Activated T-helper 1 cell treated with anti-CD3 and anti-CD28 coated beads, Interleukin-12 subunit alpha, Interleukin-12 subunit beta, Interleukin-2, Interleukin-4 antibody, amounts not matched to agents 30 ng/mL and 10 ng/mL and 1 ng/mL, durations not matched to agents 14 hours and 24 hours and 36 hours (primary cell): Measurements from ENCODE around the gene NKD2. TPM values are rescaled to one million over a fixed set of nuclear protein-coding genes. Genes with fewer than 3 reads are reported as not detected.

Experiments
- DNase-seq: peaks from one replicate; pipeline ENCODE4 v3.0.0; 2021; ENCODE audit warnings: low spot score
- H3K27ac Mint-ChIP-seq: one replicate; pipeline ENCODE4 v1.8.0; 2021; ENCODE audit warnings: mild to moderate bottlenecking, mixed read lengths
- H3K27me3 Mint-ChIP-seq: one replicate; pipeline ENCODE4 v1.8.0; 2022; ENCODE audit warnings: mild to moderate bottlenecking, moderate library complexity, mixed read lengths; ENCODE audit not compliant: insufficient read depth
- H3K36me3 Mint-ChIP-seq: one replicate; pipeline ENCODE4 v1.8.0; 2021; ENCODE audit warnings: low read depth, mixed read lengths
- H3K4me1 Mint-ChIP-seq: one replicate; pipeline ENCODE4 v1.8.0; 2021; ENCODE audit warnings: low read depth, mixed read lengths
- H3K4me3 Mint-ChIP-seq: one replicate; pipeline ENCODE4 v1.8.0; 2021; ENCODE audit warnings: mild to moderate bottlenecking, moderate library complexity, mixed read lengths
- H3K9me3 Mint-ChIP-seq: one replicate; pipeline ENCODE4 v1.8.0; 2021; ENCODE audit warnings: mixed read lengths
- intact Hi-C: fragments of 100-400 bp; cut with micrococcal nuclease; formaldehyde crosslinking; loops from one replicate; pipeline ENCODE4 v1.15.1; 2024
- total RNA-seq: library from RNA; stranded (reverse); gene quantifications from 2 replicates; pipeline ENCODE4 v1.2.3, GENCODE V29; 2022

The NKD2 gene
- total RNA-seq, 1 donor from 2014 or later: 2.9 TPM

DNA sequence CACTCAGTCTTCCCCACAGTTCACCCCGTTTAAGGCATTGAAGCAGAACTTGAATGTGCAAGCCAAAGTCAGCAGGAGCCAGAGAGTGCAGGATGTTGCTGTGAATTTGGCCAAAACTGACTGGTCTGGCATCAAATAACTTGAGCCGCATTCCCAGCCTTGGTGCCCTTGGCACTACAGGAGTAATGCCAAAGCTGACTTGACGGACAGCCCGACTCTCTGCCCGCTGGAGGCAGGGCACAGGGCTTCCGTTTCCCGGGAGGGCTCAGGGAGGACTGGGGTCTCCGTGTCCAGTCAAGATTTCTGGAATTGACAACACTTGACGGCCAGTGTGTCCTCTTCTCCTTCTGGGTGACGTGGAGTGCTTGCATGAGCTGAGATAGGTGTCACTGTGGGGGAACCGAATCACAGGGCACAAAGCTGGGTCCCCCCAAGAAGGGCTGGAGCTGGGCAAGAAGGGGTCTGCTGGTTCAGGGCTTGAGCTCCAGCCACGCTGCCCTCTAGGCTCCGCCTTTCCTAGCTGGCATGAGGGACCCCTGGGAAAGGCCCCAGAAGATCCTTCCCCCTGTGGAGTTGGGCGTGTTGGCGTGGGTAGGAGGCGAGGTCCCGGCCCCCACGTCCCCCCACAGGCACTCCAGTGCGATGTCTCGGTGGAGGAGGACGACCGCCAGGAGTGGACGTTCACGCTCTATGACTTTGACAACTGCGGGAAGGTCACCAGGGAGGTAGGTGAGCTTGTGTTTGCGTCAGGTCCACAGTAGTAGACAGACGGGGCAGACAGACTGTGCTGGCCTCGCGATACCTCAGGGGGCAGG lies 25.2 kb downstream of the NKD2 start:
- intact Hi-C loops: no loop called here
- Mint-ChIP-seq H3K36me3 (no peaks in the 10 kb centered on the region), H3K4me3 (no peak overlapping the region), H3K4me1 (no peaks in the 10 kb centered on the region), H3K9me3 (no peaks in the 10 kb centered on the region), H3K27me3 (no peaks in the 10 kb centered on the region), H3K27ac (no peak overlapping the region)
- no peak for DNase-seq

DNA sequence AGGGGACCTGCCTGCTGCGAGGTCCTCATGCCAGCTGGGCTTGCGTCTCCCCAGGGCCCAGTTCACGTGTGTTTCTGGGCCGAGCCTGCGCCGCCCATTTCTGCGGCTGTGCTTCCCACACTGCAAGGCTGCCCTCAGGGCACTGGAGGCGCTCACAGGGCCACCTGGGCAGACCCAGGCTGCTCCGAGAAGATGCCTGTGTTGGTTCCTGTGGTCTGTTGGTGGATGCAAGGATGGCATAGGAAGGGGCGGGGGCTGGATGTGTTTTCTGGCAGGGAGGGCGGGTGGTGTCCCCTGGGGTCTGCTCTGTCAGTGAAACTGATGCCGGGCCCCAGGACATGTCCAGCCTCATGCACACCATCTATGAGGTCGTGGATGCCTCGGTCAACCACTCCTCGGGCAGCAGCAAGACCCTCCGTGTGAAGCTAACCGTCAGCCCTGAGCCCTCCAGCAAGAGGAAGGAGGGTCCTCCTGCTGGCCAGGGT lies 25.9 kb downstream of the NKD2 start:
- Mint-ChIP-seq H3K4me1 (no peaks in the 10 kb centered on the region), H3K9me3 (no peaks in the 10 kb centered on the region), H3K36me3 (no peaks in the 10 kb centered on the region), H3K27me3 (no peaks in the 10 kb centered on the region), H3K27ac (no peak overlapping the region), H3K4me3 (no peak overlapping the region)
- intact Hi-C loops: no loop called here
- no peak for DNase-seq

DNA sequence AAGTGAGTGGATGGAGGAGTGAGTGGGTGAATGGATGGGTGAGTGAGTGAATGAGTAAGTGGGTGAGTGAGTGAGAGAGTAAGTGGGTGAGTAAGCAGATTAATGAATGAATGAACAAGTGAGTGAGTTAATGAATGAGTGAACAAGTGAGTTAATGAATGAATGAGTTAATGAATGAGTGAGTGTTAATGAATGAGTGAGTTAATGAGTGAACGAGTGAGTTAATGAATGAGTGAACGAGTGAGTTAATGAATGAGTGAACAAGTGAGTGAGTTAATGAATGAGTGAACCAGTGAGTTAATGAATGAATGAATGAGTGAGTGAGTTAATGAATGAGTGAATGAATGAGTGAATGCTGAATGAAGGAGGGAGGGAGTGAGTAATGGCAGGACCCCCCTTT lies 26.4 kb downstream of the NKD2 start:
- Mint-ChIP-seq H3K9me3 (no peaks in the 10 kb centered on the region), H3K4me1 (no peaks in the 10 kb centered on the region), H3K36me3 (no peaks in the 10 kb centered on the region), H3K4me3 (no peak overlapping the region), H3K27ac (no peak overlapping the region), H3K27me3 (no peaks in the 10 kb centered on the region)
- DNase-seq: no peak
- intact Hi-C loops: no loop called here

DNA sequence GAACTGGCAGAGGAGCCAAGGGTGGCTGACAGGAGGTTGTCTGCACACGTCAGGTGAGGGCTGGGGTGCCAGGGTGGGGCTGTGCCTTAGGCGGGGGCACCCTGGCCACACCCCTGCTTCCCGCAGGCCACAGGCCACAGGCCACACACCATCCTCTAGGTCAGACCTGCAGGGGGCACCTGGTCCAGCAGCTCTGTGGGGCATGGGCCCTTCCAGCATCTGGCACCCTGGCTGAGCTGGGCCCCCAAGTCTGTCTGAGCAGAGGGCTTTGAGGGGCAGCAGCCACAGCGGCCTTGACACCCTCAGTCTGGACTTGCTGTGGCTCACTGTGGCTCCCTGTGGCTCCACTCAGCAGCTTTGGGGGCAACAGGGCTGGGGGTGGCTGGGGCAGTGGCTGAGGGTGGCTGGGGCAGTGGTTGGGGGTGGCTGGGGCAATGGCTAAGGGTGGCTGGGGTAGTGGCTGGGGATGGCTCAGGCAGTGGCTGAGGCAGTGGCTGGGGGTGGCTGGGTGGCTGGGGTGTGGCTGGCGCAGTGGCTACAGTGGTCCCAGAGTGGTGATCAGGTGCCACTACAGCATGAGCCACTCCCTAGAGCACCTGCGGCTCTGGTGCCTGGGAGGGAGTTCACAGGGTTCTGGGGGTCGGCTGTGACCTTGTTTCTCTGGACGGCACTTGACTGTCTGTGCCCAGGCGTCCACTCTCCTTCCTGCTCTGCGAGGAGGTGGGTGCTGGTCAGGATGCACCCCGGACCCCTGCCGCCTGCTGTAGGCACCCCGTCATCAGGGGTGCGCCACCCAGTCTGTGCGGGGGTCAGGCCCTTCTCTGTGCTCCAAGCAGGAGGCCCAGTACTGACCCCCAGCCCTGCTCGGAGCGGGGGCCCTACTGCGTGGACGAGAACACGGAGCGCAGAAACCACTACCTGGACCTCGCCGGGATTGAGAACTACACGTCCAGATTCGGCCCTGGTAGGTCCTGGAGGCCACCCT lies 27.1 kb downstream of the NKD2 start:
- Mint-ChIP-seq H3K27ac (no peak overlapping the region), H3K4me1 (no peaks in the 10 kb centered on the region), H3K27me3 (no peaks in the 10 kb centered on the region), H3K9me3 (peaks cover 4% of the 10 kb centered on the region), H3K36me3 (no peaks in the 10 kb centered on the region), H3K4me3 (no peak overlapping the region)
- intact Hi-C loops: no loop called here
- no peak for DNase-seq

DNA sequence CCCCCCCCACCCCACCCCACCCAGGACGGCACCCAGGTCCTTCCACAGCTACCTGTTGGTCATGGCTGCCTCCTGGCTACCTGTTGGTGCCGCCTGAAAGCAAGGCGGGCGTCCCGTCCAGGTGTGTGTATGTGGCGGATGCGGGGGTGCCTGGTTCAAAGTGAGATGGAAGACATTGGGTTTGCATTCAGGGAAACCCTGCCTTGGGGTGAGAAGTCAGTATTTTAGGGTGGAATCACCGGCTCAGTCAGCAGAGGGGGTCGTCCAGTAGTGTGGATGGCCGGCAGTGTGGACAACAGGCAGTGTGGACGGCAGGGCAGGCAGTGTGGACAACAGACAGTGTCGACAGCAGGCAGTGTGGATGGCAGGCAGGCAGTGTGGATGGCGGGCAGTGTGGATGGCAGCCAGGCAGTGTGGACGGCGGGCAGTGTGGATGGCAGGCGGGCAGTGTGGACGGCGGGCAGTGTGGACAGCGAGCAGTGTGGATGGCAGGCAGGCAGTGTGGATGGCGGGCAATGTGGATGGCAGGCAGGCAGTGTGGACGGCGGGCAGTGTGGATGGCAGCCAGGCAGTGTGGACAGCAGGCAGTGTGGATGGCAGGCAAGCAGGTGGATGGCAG lies 28.0 kb downstream of the NKD2 start:
- intact Hi-C loops: no loop called here
- Mint-ChIP-seq H3K27me3 (no peaks in the 10 kb centered on the region), H3K27ac (no peak overlapping the region), H3K36me3 (peaks cover 5% of the 10 kb centered on the region), H3K4me3 (no peak overlapping the region), H3K9me3 (peaks cover 13% of the 10 kb centered on the region), H3K4me1 (no peaks in the 10 kb centered on the region)
- DNase-seq: no peak

DNA sequence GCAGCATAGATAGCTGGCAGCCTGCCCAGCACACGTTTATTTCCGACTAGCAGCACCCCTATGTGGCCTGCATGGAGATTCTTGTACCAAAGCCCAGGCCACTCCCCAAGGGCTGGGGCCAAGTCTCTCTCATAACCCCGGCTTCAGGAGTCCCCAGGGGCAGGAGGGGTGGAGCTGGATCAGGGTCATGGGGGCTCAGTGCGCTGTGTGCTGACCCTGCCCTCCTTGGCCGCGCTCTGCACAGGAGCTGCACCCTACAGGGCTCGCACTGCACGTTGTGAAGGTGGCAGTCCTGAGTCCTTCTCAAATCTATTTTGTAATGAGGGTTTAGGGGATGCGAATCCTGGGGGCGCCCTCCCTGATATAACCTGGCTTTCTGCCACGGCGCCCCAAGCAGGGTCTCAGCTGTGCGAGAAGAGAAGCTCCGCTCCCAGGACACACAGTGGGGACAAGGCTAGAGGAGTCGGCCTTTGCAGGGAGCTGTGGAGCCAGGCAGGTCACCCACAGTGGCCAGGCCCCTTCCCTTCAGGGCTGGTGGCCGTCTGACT lies 28.6 kb downstream of the NKD2 start:
- no peak overlapping the region for H3K4me3 Mint-ChIP-seq
- no peaks in the 10 kb centered on the region for H3K27me3 Mint-ChIP-seq
- peaks cover 6% of the 10 kb centered on the region for H3K36me3 Mint-ChIP-seq
- peaks cover 19% of the 10 kb centered on the region for H3K9me3 Mint-ChIP-seq
- no peak overlapping the region for H3K27ac Mint-ChIP-seq
- no peaks in the 10 kb centered on the region for H3K4me1 Mint-ChIP-seq
- no peak for DNase-seq
- intact Hi-C loops: no loop called here

DNA sequence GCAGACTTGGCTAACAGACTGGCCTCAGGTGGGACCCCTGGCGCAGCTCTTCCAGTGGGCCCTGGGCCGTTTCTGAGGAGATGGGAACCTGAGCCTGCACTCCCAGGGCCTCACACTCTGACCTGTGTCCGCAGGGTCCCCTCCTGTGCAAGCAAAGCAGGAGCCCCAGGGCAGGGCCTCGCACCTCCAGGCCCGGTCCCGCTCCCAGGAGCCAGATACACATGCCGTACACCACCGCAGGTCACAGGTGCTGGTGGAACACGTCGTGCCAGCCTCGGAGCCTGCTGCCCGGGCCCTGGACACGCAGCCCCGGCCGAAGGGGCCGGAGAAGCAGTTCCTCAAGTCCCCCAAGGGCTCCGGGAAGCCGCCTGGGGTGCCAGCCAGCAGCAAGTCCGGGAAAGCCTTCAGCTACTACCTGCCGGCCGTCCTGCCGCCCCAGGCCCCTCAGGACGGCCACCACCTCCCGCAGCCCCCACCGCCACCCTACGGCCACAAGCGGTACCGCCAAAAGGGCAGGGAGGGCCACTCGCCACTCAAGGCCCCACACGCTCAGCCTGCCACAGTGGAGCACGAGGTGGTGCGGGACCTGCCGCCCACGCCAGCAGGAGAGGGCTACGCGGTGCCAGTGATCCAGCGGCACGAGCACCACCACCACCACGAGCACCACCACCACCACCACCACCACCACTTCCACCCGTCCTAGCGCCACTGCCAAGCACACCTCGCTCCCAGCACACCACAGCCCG lies 29.2 kb downstream of the NKD2 start:
- H3K4me3 Mint-ChIP-seq: no peak overlapping the region
- intact Hi-C loops: no loop called here
- H3K9me3 Mint-ChIP-seq: peaks cover 25% of the 10 kb centered on the region
- H3K27me3 Mint-ChIP-seq: no peaks in the 10 kb centered on the region
- no peak overlapping the region for H3K27ac Mint-ChIP-seq
- no peaks in the 10 kb centered on the region for H3K4me1 Mint-ChIP-seq
- peaks cover 10% of the 10 kb centered on the region for H3K36me3 Mint-ChIP-seq
- no peak for DNase-seq

DNA sequence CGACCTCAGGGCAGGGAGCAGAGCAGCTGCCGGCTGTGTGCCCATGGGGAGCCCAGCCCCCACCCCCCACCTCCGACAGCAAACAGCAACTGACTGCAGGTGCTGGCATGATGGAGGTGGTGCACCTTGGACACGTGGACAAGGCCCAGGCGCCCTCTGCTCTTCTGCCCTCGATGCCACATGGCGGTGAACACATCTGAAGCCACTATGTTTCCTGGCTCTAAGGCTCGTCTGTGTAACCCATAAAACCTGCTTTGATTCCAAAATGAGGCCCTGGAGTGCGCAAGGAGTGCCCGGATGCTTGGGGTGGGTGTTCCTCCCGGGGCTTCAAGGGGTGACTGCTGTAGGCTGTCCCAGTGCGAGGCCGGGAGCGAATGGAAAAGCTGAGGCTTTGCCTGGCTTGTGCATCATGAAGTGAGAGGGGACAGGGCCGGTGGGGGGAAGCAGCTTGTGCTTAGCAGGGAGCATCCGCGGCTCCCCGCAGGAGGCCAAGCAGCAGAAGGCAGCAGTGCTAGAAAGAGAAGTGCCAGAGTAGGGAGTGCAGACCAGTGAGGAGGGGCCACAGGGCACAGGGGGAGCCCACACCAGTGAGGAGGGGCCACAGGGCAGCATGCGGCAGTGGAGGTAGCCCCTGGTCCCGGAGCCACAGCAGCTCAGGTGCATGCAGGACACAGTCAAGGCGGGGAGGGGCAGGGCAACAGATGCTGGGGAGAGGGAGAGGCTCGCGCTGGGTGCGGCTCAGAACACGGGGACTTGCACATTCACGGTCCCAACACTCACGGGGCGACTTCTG lies 30.0 kb downstream of the NKD2 start:
- intact Hi-C loops: no loop called here
- no peak overlapping the region for H3K4me3 Mint-ChIP-seq
- DNase-seq: no peak
- no peaks in the 10 kb centered on the region for H3K4me1 Mint-ChIP-seq
- no peaks in the 10 kb centered on the region for H3K27me3 Mint-ChIP-seq
- peaks cover 15% of the 10 kb centered on the region for H3K36me3 Mint-ChIP-seq
- no peak overlapping the region for H3K27ac Mint-ChIP-seq
- H3K9me3 Mint-ChIP-seq: peaks cover 33% of the 10 kb centered on the region

DNA sequence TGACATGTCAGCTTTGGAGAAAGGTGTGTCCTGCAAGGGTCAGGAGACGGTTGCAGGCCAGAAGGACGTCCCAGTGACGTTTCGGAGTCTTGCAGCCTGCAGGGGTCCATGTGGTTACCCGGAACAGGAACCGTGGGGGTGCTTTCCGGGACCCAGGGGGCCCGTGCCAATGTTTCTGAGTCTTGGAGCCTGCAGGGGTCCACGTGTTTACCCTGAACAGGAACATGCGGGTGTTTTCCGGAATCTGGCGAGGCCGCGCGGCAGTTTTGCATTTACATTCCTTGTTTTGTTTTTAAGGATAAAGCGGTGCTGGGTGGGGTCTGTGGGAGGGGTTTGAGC lies 30.6 kb downstream of the NKD2 start:
- Mint-ChIP-seq H3K36me3 (peaks cover 17% of the 10 kb centered on the region), H3K4me1 (no peaks in the 10 kb centered on the region), H3K4me3 (no peak overlapping the region), H3K27ac (no peak overlapping the region), H3K27me3 (no peaks in the 10 kb centered on the region), H3K9me3 (peaks cover 38% of the 10 kb centered on the region)
- intact Hi-C loops: no loop called here
- DNase-seq: no peak

DNA sequence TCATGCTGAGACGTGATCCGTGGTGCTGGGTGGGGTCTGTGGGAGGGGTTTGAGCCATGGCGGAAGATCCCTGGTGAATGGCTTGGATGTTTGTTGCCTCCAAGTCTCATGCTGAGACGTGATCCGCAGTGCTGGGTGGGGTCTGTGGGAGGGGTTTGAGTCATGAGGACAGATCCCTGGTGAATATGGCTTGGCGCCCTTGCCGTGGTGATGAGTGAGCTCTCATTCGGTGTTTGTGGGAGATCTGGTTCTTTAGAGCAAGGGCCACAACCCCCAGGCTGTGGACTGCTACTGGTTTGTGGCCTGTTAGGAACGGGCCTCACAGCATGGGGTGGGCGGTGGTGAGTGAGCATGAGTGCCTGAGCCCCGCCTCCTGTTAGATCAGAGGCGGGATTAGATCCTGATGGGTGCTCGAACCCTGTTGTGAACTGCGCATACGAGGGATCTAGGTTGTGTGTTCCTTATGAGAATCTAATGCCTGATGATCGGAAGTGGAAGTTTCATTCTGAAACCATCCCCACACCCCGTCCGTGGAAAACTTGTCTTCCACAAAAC lies 31.2 kb downstream of the NKD2 start:
- intact Hi-C loops: no loop called here
- Mint-ChIP-seq H3K27ac (no peak overlapping the region), H3K4me3 (no peak overlapping the region), H3K27me3 (no peaks in the 10 kb centered on the region), H3K36me3 (peaks cover 19% of the 10 kb centered on the region), H3K4me1 (no peaks in the 10 kb centered on the region), H3K9me3 (peaks cover 44% of the 10 kb centered on the region)
- no peak for DNase-seq

DNA sequence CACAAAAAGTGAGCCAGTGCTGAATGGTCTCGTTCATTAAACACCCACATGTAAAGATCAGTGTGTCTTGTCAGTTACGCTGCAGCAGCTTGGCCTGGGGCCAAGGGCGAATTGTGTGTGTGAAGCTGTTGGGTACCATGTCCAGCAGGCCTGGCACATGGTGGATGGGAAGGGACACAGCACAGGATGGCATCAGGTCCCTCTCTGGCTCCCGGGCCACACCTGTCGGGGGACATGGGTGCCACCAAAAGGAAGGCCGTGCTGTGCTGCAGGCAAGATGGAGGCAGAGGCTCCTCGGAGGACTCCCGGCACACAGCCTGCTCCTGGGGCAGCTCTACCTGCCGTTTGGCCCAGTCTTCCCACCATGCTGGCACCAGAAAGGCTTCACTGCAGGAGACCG lies 32.0 kb downstream of the NKD2 start:
- peaks cover 27% of the 10 kb centered on the region for H3K36me3 Mint-ChIP-seq
- H3K27ac Mint-ChIP-seq: no peak overlapping the region
- H3K27me3 Mint-ChIP-seq: peaks cover 1% of the 10 kb centered on the region
- no peak for DNase-seq
- intact Hi-C loops: no loop called here
- peaks cover 52% of the 10 kb centered on the region for H3K9me3 Mint-ChIP-seq
- no peak overlapping the region for H3K4me3 Mint-ChIP-seq
- H3K4me1 Mint-ChIP-seq: peaks cover 5% of the 10 kb centered on the region
